HG03159 (cell line): Measurements from ENCODE around the gene KCNQ5.

ENCODE experiments used
- ATAC-seq: cut with Tn5 transposase; IDR thresholded peaks from one replicate; pipeline ENCODE4 v1.9.1; 2021; ENCODE audit warnings: mild to moderate bottlenecking, moderate library complexity; ENCODE audit not compliant: unreplicated experiment

The KCNQ5 gene

GRCh38 chr6:72740135-72740534, 118.3 kb downstream of the KCNQ5 start:
- ATAC-seq: peak; percentile 87

GRCh38 chr6:72741083-72741482, 119.2 kb downstream of the KCNQ5 start:
- ATAC-seq: no peak

GRCh38 chr6:72742001-72742673, 120.3 kb downstream of the KCNQ5 start:
- ATAC-seq: no peak

- ATAC-seq: no peak
Measured at GRCh38 chr6:72746276-72746675, 124.4 kb downstream of the KCNQ5 start.

- no peak for ATAC-seq
Measured at GRCh38 chr6:72748759-72749158, 126.9 kb downstream of the KCNQ5 start.

- no peak for ATAC-seq
Measured at GRCh38 chr6:72755752-72756151, 133.9 kb downstream of the KCNQ5 start.

- ATAC-seq: no peak
Measured at GRCh38 chr6:72757048-72757447, 135.2 kb downstream of the KCNQ5 start.

- no peak for ATAC-seq
Measured at GRCh38 chr6:72757926-72758325, 136.1 kb downstream of the KCNQ5 start.

GRCh38 chr6:72758901-72759300, 137.0 kb downstream of the KCNQ5 start:
- ATAC-seq: no peak

GRCh38 chr6:72760114-72760793, 138.4 kb downstream of the KCNQ5 start:
- ATAC-seq: no peak

- ATAC-seq: no peak
Measured at GRCh38 chr6:72761761-72762160, 139.9 kb downstream of the KCNQ5 start.

GRCh38 chr6:72769459-72770125, 147.7 kb downstream of the KCNQ5 start:
- ATAC-seq: no peak

GRCh38 chr6:72770959-72771358, 149.1 kb downstream of the KCNQ5 start:
- ATAC-seq: no peak

GRCh38 chr6:72776456-72776855, 154.6 kb downstream of the KCNQ5 start:
- ATAC-seq: no peak

GRCh38 chr6:72781624-72782023, 159.8 kb downstream of the KCNQ5 start:
- no peak for ATAC-seq

GRCh38 chr6:72783035-72783434, 161.2 kb downstream of the KCNQ5 start:
- no peak for ATAC-seq

- no peak for ATAC-seq
Measured at GRCh38 chr6:72783666-72784065, 161.8 kb downstream of the KCNQ5 start.

- ATAC-seq: no peak
Measured at GRCh38 chr6:72784071-72784470, 162.2 kb downstream of the KCNQ5 start.

- no peak for ATAC-seq
Measured at GRCh38 chr6:72784581-72784980, 162.7 kb downstream of the KCNQ5 start.

- ATAC-seq: no peak
Measured at GRCh38 chr6:72787391-72788031, 165.6 kb downstream of the KCNQ5 start.

GRCh38 chr6:72788188-72788587, 166.3 kb downstream of the KCNQ5 start:
- ATAC-seq: no peak

GRCh38 chr6:72789145-72789544, 167.3 kb downstream of the KCNQ5 start:
- no peak for ATAC-seq
